CD4-positive, CD25-positive, alpha-beta regulatory T cell (primary cell): ENCODE results near the gene EGLN1. TPM values are rescaled to one million over a fixed set of nuclear protein-coding genes. Genes with fewer than 3 reads are reported as not detected.
A peak's percentile ranks its signal among the peaks of the same experiment; 100 is the strongest.

Source experiments
- ATAC-seq, 2 donors: fragments of 150-1000 bp; cut with Tn5 transposase; one replicate each; pipeline ENCODE4 v1.10.0; 2021; ENCODE audit warnings: low read depth in 2 of 2, moderate number of reproducible peaks in 2 of 2, moderate library complexity in 1 of 2
- DNase-seq, 3 donors: peaks; one replicate each; pipeline versions ENCODE4 v3.0.0 to v3.0.0-alpha.2; 2012 to 2022; ENCODE audit warnings: mixed read lengths in 1 of 3
- H3K27ac ChIP-seq: one replicate; pipeline ENCODE4 v1.7.0; 2013; ENCODE audit warnings: mild to moderate bottlenecking, low read length; ENCODE audit not compliant: insufficient read depth, poor library complexity, severe bottlenecking
- H3K27me3 ChIP-seq: one replicate; pipeline ENCODE4 v1.7.0; 2013; ENCODE audit warnings: low read length; ENCODE audit not compliant: control insufficient read depth, insufficient read depth
- H3K36me3 ChIP-seq: one replicate; pipeline ENCODE4 v1.7.0; 2013; ENCODE audit warnings: mild to moderate bottlenecking, low read length, moderate library complexity; ENCODE audit not compliant: control insufficient read depth, insufficient read depth
- H3K4me1 ChIP-seq: 2 replicates; pipeline ENCODE4 v1.7.0; 2013; ENCODE audit warnings: mild to moderate bottlenecking, low read length; ENCODE audit not compliant: insufficient read depth, control insufficient read depth, poor library complexity, severe bottlenecking
- H3K4me3 ChIP-seq: one replicate; pipeline ENCODE4 v1.7.0; 2013; ENCODE audit warnings: low read depth, mild to moderate bottlenecking, low read length, moderate library complexity
- H3K9me3 ChIP-seq, 2 experiments: 1 replicate in 1 of 2; 2 replicates in 1 of 2; pipeline ENCODE4 v1.7.0; 2013; ENCODE audit warnings: low read length in 2 of 2, mild to moderate bottlenecking in 1 of 2, moderate library complexity in 1 of 2; ENCODE audit not compliant: control insufficient read depth in 2 of 2
- H3K27ac Mint-ChIP-seq, 3 donors: one replicate each; pipeline ENCODE4 v1.8.0; 2020 to 2022; ENCODE audit warnings: mild to moderate bottlenecking in 3 of 3, mixed read lengths in 3 of 3, moderate library complexity in 2 of 3
- H3K27me3 Mint-ChIP-seq: one replicate; pipeline ENCODE4 v1.8.0; 2022; ENCODE audit warnings: mild to moderate bottlenecking, mixed read lengths
- H3K36me3 Mint-ChIP-seq: one replicate; pipeline ENCODE4 v1.8.0; 2020; ENCODE audit warnings: mixed read lengths
- H3K4me1 Mint-ChIP-seq, 4 donors: one replicate each; pipeline ENCODE4 v1.8.0; 2020 to 2022; ENCODE audit warnings: mixed read lengths in 4 of 4, mild to moderate bottlenecking in 1 of 4
- H3K4me3 Mint-ChIP-seq, 4 donors: one replicate each; pipeline ENCODE4 v1.8.0; 2020 to 2022; ENCODE audit warnings: mild to moderate bottlenecking in 4 of 4, mixed read lengths in 4 of 4, moderate library complexity in 3 of 4
- H3K9me3 Mint-ChIP-seq, 7 donors: one replicate each; pipeline ENCODE4 v1.8.0; 2020 to 2022; ENCODE audit warnings: mixed read lengths in 7 of 7, mild to moderate bottlenecking in 3 of 7, moderate library complexity in 2 of 7
- polyA plus RNA-seq, 4 donors: library from polyadenylated mRNA; unstranded; fragments of 300-500 nt; fragmentation: Illumina TruSeq; gene quantifications; one replicate each; pipeline ENCODE4 v1.2.3, GENCODE V29; 2021
- total RNA-seq: library from RNA; stranded (reverse); gene quantifications from one replicate; pipeline ENCODE4 v1.2.3, GENCODE V29; 2022

EGLN1 gene
- total and polyA plus RNA-seq, 5 donors from 2014 or later = 18.4 to 31.6 (median 21.7) TPM

GRCh38 chr1:231407547-231408396 lies 14.3 kb downstream of the EGLN1 start:
- ATAC-seq (no peak), DNase-seq (no peak)
- no peak overlapping the region for H3K27ac ChIP-seq
- H3K4me1 ChIP-seq = peaks cover 12% of the 10 kb centered on the region
- Mint-ChIP-seq H3K27me3 (no peaks in the 10 kb centered on the region), H3K9me3 (peaks cover 0 to 1% (median 0%) of the 10 kb centered on the region in 7 donors), H3K27ac (no peak overlapping the region), H3K36me3 (peaks cover 9% of the 10 kb centered on the region), H3K4me1 (peaks cover 12 to 23% (median 14%) of the 10 kb centered on the region in 4 donors), H3K4me3 (no peak overlapping the region)
- peak overlapping the region; percentile 6 for H3K4me3 ChIP-seq
- no peaks in the 10 kb centered on the region for H3K27me3 ChIP-seq
- H3K9me3 ChIP-seq = no peaks in the 10 kb centered on the region
- peaks cover 5% of the 10 kb centered on the region for H3K36me3 ChIP-seq

DNA sequence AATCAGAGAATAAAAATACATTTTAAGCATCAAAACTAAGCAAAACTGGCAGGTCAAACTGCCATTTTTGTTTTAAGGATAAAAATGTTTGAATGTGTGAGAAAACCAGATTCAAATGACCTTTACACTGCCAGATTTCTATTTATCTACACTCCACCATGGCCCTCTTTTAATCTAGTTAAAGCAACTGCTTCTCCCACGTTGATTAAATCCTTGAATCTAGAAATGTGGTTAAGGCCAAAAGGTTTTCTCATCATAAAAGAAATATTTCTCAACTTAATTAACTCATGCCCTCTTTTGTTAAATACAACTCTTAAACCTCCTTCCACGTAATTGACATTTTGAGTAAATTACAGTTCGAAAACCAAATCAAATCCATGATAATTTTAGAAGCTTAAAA lies 15.0 kb downstream of the EGLN1 start:
- no peak for ATAC-seq
- peaks cover 0 to 1% (median 0%) of the 10 kb centered on the region in 7 donors for H3K9me3 Mint-ChIP-seq
- no peak overlapping the region for H3K27ac Mint-ChIP-seq
- Histone ChIP-seq H3K36me3 (peaks cover 5% of the 10 kb centered on the region), H3K4me3 (no peak overlapping the region), H3K27me3 (no peaks in the 10 kb centered on the region), H3K4me1 (peaks cover 12% of the 10 kb centered on the region), H3K9me3 (no peaks in the 10 kb centered on the region), H3K27ac (no peak overlapping the region)
- H3K36me3 Mint-ChIP-seq = peaks cover 7% of the 10 kb centered on the region
- H3K4me1 Mint-ChIP-seq = peaks cover 5 to 16% (median 10%) of the 10 kb centered on the region in 4 donors
- no peak overlapping the region for H3K4me3 Mint-ChIP-seq
- H3K27me3 Mint-ChIP-seq = no peaks in the 10 kb centered on the region
- DNase-seq = no peak

- Histone ChIP-seq H3K36me3 (peaks cover 5% of the 10 kb centered on the region), H3K4me3 (no peak overlapping the region), H3K27ac (no peak overlapping the region), H3K4me1 (peaks cover 7% of the 10 kb centered on the region), H3K9me3 (no peaks in the 10 kb centered on the region), H3K27me3 (no peaks in the 10 kb centered on the region)
- Mint-ChIP-seq H3K4me3 (no peak overlapping the region), H3K27me3 (no peaks in the 10 kb centered on the region), H3K36me3 (peaks cover 7% of the 10 kb centered on the region), H3K27ac (no peak overlapping the region), H3K9me3 (peaks cover 0 to 1% (median 0%) of the 10 kb centered on the region in 7 donors), H3K4me1 (peaks cover 17 to 32% (median 22%) of the 10 kb centered on the region in 4 donors)
- ATAC-seq = no peak
- DNase-seq = no peak
These were observed 17.8 kb downstream of the EGLN1 start for GRCh38 chr1:231404318-231404717.

DNA sequence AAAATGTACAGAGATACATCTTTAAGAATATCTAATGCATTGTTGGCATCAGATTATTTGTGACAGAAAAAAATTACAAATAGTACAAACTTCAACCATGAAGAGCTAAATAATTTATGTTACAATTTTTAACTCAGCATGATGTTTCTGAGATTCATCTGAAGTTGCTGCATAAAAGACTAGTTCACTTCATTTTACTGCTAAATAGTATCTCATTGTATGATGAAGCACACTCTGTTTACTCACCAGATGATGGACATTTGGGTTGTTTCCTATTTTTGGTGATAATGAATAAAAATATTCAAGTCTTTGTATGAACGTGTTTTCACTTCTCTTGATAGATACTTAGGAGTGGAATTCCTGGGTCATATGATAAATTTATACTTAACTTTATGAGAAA lies 20.6 kb downstream of the EGLN1 start:
- H3K9me3 Mint-ChIP-seq = peaks cover 0 to 1% (median 0%) of the 10 kb centered on the region in 7 donors
- no peak overlapping the region for H3K27ac Mint-ChIP-seq
- H3K4me3 ChIP-seq = no peak overlapping the region
- DNase-seq (no peak), ATAC-seq (no peak)
- no peaks in the 10 kb centered on the region for H3K27me3 ChIP-seq
- no peak overlapping the region for H3K27ac ChIP-seq
- no peak overlapping the region for H3K4me3 Mint-ChIP-seq
- H3K36me3 ChIP-seq = no peaks in the 10 kb centered on the region
- H3K36me3 Mint-ChIP-seq = peaks cover 12% of the 10 kb centered on the region
- no peaks in the 10 kb centered on the region for H3K27me3 Mint-ChIP-seq
- peaks cover 28 to 54% (median 40%) of the 10 kb centered on the region in 4 donors for H3K4me1 Mint-ChIP-seq
- H3K9me3 ChIP-seq = no peaks in the 10 kb centered on the region
- no peaks in the 10 kb centered on the region for H3K4me1 ChIP-seq

DNA sequence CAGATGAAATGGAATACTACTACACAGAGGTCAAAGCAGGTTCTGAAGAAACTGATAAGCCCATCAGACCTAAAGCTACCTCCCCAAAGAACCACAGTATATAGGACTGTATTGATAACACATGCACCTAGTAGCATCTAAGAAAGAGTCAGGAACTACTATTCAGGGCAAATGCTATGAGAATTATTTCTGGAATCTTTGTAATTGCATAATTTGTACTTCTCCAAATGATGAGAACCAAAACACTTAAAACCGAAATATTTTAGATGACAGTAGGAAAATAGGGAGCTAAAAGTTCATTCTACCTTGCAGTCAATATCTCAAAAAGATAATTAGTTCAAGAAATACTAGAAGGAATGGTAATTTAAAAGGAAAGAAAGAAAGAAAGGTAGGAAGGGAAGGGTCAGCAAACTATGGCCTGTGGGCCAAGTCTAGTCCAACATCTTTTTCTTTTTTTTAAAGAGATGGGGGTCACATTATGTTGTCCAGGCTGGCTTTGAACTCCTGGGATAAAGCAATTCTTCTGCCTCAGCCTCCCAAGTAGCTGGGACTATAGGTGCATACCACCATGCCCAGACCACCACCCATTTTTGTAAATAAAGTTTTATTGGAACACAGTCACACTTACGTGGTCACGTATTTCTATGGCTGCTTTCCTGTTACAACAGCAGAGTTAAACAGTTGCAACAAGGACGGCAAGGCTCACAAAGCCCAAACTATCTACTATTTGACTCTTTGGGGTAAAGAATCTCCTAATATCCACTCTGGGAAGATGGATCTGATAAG lies 24.0 kb downstream of the EGLN1 start:
- DNase-seq (no peak), ATAC-seq (no peak)
- peaks cover 9% of the 10 kb centered on the region for H3K36me3 Mint-ChIP-seq
- no peaks in the 10 kb centered on the region for H3K27me3 Mint-ChIP-seq
- H3K9me3 ChIP-seq = no peaks in the 10 kb centered on the region
- H3K27me3 ChIP-seq = no peaks in the 10 kb centered on the region
- no peaks in the 10 kb centered on the region for H3K4me1 ChIP-seq
- no peaks in the 10 kb centered on the region for H3K36me3 ChIP-seq
- peaks cover 36 to 80% (median 55%) of the 10 kb centered on the region in 4 donors for H3K4me1 Mint-ChIP-seq
- H3K27ac ChIP-seq = no peak overlapping the region
- peak overlapping the region in 1 of 4 donors; percentile 2 for H3K4me3 Mint-ChIP-seq
- H3K9me3 Mint-ChIP-seq = no peaks in the 10 kb centered on the region
- H3K4me3 ChIP-seq = no peak overlapping the region
- peak overlapping the region; percentile 8 to 68 (median 43) for H3K27ac Mint-ChIP-seq

DNA sequence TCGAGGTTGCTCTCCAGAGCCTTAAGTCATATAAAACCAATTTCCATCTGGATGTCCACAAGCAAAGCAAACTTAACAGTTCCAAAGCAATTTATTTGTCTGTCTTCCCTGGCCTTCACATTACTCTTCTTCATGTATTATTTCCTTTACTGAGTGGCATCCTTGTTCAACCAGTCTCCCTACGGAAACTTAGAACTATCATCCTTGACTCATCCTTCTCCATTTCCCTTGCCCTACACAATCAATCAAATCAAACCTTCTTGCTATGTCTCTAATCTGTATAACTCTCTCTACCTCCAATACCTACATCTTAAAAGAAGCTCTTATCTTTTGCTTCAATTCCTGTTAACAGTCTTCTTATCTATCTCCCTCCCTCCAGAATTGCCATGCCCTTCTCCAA lies 25.4 kb downstream of the EGLN1 start:
- peak overlapping the region in 2 of 4 donors; percentile 0 to 52 for H3K4me3 Mint-ChIP-seq
- ATAC-seq (no peak), DNase-seq (no peak)
- H3K36me3 ChIP-seq = no peaks in the 10 kb centered on the region
- H3K27me3 ChIP-seq = no peaks in the 10 kb centered on the region
- H3K36me3 Mint-ChIP-seq = peaks cover 9% of the 10 kb centered on the region
- no peaks in the 10 kb centered on the region for H3K9me3 ChIP-seq
- H3K4me3 ChIP-seq = no peak overlapping the region
- peak overlapping the region in 1 of 3 donors; percentile 13 for H3K27ac Mint-ChIP-seq
- H3K4me1 Mint-ChIP-seq = peaks cover 36 to 79% (median 55%) of the 10 kb centered on the region in 4 donors
- no peaks in the 10 kb centered on the region for H3K27me3 Mint-ChIP-seq
- H3K9me3 Mint-ChIP-seq = no peaks in the 10 kb centered on the region
- no peaks in the 10 kb centered on the region for H3K4me1 ChIP-seq
- no peak overlapping the region for H3K27ac ChIP-seq

- no peaks in the 10 kb centered on the region for H3K36me3 ChIP-seq
- no peaks in the 10 kb centered on the region for H3K9me3 ChIP-seq
- Mint-ChIP-seq H3K9me3 (no peaks in the 10 kb centered on the region), H3K27ac (peak overlapping the region; percentile 28 to 60 (median 31)), H3K36me3 (peaks cover 9% of the 10 kb centered on the region), H3K4me1 (peaks cover 40 to 79% (median 56%) of the 10 kb centered on the region in 4 donors), H3K27me3 (no peaks in the 10 kb centered on the region), H3K4me3 (no peak overlapping the region)
- no peaks in the 10 kb centered on the region for H3K4me1 ChIP-seq
- no peak for ATAC-seq
- H3K27ac ChIP-seq = no peak overlapping the region
- no peak for DNase-seq
- no peak overlapping the region for H3K4me3 ChIP-seq
- no peaks in the 10 kb centered on the region for H3K27me3 ChIP-seq
These were observed 26.1 kb downstream of the EGLN1 start for GRCh38 chr1:231395998-231396390.
